Activated gamma-delta T cell treated with Interleukin-2 at 50 U/mL for 16 hours (primary cell): ENCODE data around the gene PSMG4.
A peak's percentile ranks its signal among the peaks of the same experiment; 100 is the strongest.

Source experiments
- DNase-seq: peaks from one replicate; pipeline ENCODE4 v3.0.0-alpha.2; 2020

PSMG4 gene

GRCh38 chr6:3252861-3253596, 5.7 kb upstream of the PSMG4 start:
- DNase-seq = no peak

GRCh38 chr6:3253597-3253961, 5.2 kb upstream of the PSMG4 start:
- DNase-seq = no peak

DNA sequence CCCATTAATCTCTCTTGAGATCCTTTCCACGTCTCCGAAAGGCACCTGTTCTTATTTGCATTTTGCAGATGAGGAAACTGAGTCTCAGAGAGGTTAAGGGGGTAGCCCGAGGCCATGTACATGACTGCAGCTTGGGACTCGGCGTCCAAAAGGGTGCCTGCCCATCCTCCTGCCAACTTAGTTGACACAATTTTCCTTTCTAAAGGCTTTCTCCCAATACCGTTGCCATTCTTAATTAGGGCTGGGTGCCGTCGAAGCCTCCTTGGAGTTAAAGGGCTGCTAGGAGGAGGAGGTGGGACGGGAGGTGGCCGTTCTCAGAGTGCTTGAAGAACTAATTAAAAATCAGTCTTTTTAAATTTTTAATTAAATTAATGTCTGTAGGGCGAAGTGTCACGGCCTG, 546 bp upstream of the PSMG4 start:
- DNase-seq = no peak

GRCh38 chr6:3259491-3259958, 778 bp downstream of the PSMG4 start:
- DNase-seq = peak; percentile 17

DNA sequence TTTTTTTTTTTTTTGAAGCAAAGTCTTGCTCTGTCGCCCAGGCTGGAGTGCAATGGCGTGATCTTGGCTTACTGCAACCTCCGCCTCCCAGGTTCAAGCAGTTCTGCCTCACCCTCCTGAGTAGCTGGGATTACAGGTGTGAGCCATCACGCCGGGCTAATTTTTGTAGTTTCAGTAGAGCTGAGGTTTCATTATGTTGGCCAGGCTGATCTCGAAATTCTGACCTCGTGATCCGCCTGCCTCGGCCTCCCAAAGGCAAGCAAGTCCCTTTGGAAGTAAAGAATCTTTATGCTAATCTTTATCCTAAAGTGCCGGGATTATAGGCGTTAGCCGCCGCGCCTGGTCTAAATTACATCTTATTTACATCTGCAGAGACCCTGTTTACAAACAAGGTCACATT, 1.5 kb downstream of the PSMG4 start:
- DNase-seq = no peak

- no peak for DNase-seq
Measured at GRCh38 chr6:3260772-3261517, 2.2 kb downstream of the PSMG4 start.

DNA sequence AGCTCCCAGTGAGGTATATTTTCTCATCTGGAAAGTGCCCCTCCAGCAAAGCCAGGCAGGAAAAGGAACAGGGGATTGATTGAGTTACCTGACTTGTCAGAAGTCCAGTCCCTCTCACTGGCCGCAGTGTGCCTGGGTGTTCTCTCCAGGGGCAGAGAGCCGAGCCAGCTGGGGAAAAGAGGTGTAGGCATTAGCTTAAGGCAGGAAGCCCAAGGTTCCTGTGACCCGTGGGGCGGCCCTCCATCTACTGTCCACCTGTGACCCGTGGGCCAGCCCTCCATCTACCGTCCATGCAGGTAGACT, 2.7 kb downstream of the PSMG4 start:
- DNase-seq = no peak

DNA sequence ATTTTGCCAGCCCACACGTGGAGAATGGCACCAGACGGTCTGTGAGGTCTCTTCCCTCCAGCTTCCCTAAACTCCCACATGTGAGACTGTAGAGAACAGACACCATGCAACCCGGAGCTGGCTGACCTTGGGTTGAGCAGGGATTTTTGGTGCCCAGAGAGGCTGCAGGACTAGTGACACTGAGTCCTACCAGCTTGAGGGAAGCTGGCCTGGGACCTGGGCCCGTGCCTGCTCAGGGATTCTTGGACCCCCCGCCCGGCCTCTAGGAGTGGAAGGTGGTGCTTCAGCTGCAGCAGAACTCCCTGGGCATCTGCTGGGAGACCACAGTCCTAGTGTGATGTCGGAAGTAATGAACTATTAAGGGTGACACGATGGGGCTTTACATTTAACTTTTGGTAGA, 3.2 kb downstream of the PSMG4 start:
- no peak for DNase-seq

DNA sequence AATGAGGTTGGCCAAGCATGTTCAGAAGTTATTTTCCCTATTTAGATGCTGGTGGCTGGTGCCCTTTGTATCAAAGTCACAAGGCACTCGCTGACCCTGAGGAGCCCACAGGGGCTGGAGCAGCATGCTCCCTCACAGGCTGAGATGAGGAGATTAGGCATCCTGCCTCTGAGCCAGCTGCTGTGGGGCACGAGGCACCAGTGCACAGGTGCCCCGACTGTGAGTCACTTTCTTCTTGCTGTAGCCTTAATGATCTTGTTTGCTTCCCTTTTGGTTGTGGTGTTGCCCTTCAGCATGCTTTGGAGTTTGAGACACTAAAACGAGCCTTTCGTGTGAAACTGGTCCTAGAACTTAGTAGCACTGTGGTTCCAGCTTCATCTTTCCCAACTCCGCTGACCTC, 4.3 kb downstream of the PSMG4 start:
- DNase-seq = no peak

- DNase-seq = no peak
Measured at GRCh38 chr6:3264356-3264755, 5.6 kb downstream of the PSMG4 start.

GRCh38 chr6:3265671-3266070, 6.9 kb downstream of the PSMG4 start:
- no peak for DNase-seq

GRCh38 chr6:3266170-3266569, 7.4 kb downstream of the PSMG4 start:
- DNase-seq = no peak

GRCh38 chr6:3267162-3267561, 8.4 kb downstream of the PSMG4 start:
- no peak for DNase-seq

GRCh38 chr6:3268680-3269079, 9.9 kb downstream of the PSMG4 start:
- DNase-seq = no peak

GRCh38 chr6:3269281-3269975, 10.7 kb downstream of the PSMG4 start:
- no peak for DNase-seq

- no peak for DNase-seq
Measured at GRCh38 chr6:3270258-3270657, 11.5 kb downstream of the PSMG4 start.

DNA sequence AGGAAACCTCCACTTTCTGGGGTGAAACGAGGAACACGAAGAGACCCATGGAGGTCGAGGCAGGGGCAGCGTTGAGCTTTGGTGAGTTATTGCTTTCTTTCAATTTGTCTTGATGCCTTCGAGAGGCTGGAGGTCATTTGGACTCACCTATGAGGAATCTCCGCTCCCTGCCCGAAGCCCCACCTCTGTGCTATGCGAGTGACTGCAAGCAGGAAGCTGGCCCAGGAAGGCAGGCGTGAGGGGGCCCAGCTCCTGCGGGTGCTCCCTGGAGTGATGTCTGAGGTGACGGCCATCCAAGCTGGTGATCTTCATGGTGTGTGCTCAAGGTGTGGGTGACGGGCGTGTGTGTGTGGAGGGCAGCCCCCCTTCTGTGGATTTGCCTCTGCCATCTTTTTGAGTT, 13.0 kb downstream of the PSMG4 start:
- no peak for DNase-seq

GRCh38 chr6:3272911-3273547, 14.3 kb downstream of the PSMG4 start:
- DNase-seq = no peak

DNA sequence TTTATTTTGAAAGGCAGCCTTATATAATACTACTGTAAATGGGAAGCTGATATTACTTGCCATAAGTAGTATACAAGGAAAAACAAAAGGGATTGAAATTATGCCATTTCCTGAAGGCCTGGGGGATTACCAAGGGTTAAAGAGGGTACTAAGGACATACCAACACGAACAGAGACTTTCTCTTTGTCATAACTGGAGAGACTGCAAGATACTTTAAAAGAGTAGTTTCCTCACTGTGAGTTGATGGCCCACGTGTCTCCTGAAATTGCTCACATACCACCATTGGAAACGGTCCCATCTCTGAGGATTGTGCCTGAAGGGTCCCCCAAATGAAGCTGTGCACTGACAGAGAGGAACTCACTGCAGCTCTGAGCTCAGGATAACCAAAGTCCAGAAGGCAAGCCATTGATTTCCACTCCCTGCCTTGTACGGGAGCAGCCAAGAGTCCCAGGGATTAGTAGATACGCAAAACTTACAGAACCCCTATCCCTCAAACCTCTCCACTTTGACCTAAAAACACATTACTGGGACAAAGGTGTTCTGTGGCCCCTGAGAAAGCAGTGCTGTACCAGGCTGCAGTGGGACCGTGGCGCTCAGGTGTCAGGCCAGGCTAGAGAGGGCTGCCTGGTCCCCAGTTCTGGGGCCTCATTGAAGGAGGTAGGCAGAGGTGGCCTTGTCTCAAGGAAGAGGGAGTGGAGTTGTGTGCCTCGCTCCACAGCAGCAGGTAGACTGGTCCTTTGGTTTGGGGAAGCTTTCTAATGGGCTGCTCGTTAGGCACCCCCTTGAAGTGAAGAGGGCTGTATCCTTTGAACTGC, 15.2 kb downstream of the PSMG4 start:
- no peak for DNase-seq

- no peak for DNase-seq
Measured at GRCh38 chr6:3276174-3277167, 17.7 kb downstream of the PSMG4 start.

DNA sequence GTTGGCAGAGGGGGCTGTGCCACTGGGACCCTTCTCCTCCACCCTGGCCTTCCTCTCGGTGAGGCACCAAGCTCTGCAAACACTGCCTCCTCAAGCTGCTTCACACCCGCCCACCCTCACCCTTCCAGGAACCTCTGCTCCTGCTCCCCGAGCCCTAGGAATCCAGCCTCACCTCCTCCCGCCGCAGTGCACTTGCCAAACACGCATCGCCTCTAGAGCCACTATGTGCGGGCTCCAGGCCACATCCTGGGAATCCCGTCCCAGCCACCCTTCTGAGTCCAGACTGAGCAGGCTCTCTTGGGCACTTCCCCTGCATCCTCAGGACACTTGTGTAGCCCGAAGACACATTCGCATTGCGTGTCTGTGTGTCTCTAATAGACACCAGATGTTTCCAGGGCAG, 18.5 kb downstream of the PSMG4 start:
- no peak for DNase-seq
